Hepatocyte (in vitro differentiated cells): ENCODE measurements around the gene CA5B. TPM values are rescaled to one million over a fixed set of nuclear protein-coding genes. Genes with fewer than 3 reads are reported as not detected.

Experiments used
- DNase-seq: peaks from one replicate; pipeline ENCODE4 v3.0.0-alpha.2; 2016; ENCODE audit warnings: low spot score
- H2AFZ ChIP-seq: fragments of 200-600 bp; sonication (generic); 2 replicates; pipeline ENCODE4 v1.6.0; 2016; ENCODE audit warnings: antibody characterized with exemption, mild to moderate bottlenecking
- H3K27ac ChIP-seq: fragments of 200-600 bp; sonication (generic); 2 replicates; pipeline ENCODE4 v1.5.1; 2016; ENCODE audit warnings: mild to moderate bottlenecking
- H3K27me3 ChIP-seq: fragments of 200-600 bp; sonication (generic); 2 replicates; pipeline ENCODE4 v1.6.1; 2016
- H3K36me3 ChIP-seq: fragments of 200-600 bp; sonication (generic); replicated peaks from 2 replicates; pipeline ENCODE4 v1.5.1; 2016; ENCODE audit warnings: low read depth; ENCODE audit not compliant: insufficient read depth
- H3K4me1 ChIP-seq: fragments of 200-600 bp; sonication (generic); 2 replicates; pipeline ENCODE4 v1.5.1; 2016; ENCODE audit warnings: mild to moderate bottlenecking, moderate library complexity; ENCODE audit not compliant: insufficient read depth
- H3K4me2 ChIP-seq: fragments of 200-600 bp; sonication (generic); 2 replicates; pipeline ENCODE4 v1.6.0; 2016
- H3K4me3 ChIP-seq: fragments of 200-600 bp; sonication (generic); 2 replicates; pipeline ENCODE4 v1.5.1; 2016; ENCODE audit warnings: mild to moderate bottlenecking
- H3K79me2 ChIP-seq: fragments of 200-600 bp; sonication (generic); 2 replicates; pipeline ENCODE4 v1.6.0; 2017; ENCODE audit warnings: mild to moderate bottlenecking
- H3K9me2 ChIP-seq: fragments of 200-600 bp; sonication (generic); replicated peaks from 2 replicates; pipeline ENCODE4 v1.6.0; 2017; ENCODE audit warnings: mild to moderate bottlenecking; ENCODE audit not compliant: insufficient read depth
- H3K9me3 ChIP-seq: fragments of 200-600 bp; sonication (generic); 2 replicates; pipeline ENCODE4 v1.5.1; 2016; ENCODE audit warnings: low read depth, mild to moderate bottlenecking
- H4K20me1 ChIP-seq: fragments of 200-600 bp; sonication (generic); 2 replicates; pipeline ENCODE4 v1.6.0; 2016; ENCODE audit warnings: mild to moderate bottlenecking; ENCODE audit not compliant: insufficient read depth, poor library complexity, severe bottlenecking
- CTCF ChIP-seq: fragments of 200-600 bp; sonication (generic); IDR thresholded peaks from 2 replicates; pipeline ENCODE4 v1.5.1; 2016; ENCODE audit warnings: antibody characterized with exemption, mild to moderate bottlenecking; ENCODE audit not compliant: poor library complexity
- EZH2 ChIP-seq: fragments of 200-600 bp; sonication (generic); IDR thresholded peaks from 2 replicates; pipeline ENCODE4 v1.6.1; 2016; ENCODE audit warnings: antibody characterized with exemption, mild to moderate bottlenecking, borderline replicate concordance
- EZH2phosphoT487 ChIP-seq: fragments of 200-600 bp; sonication (generic); IDR thresholded peaks from one replicate; pipeline ENCODE4 v1.6.1; 2018; ENCODE audit warnings: antibody characterized with exemption, mild to moderate bottlenecking, low read depth, moderate library complexity; ENCODE audit not compliant: unreplicated experiment, severe bottlenecking
- WGBS: methylation state at CpG from one replicate; pipeline ENCODE4 v1.1.6; 2016; ENCODE audit warnings: low lambda C conversion rate; ENCODE audit errors: missing lambda C conversion rate; 5-methylcytosine and 5-hydroxymethylcytosine counted together
- polyA plus RNA-seq: library from polyadenylated mRNA; unstranded; fragments of >200 nt; fragmentation: Nextera tagmentation; extraction: Ambion mirVana; gene quantifications from 2 replicates; pipeline ENCODE4 v1.2.1, GENCODE V29; 2016
- small RNA-seq: library from RNA; depleted of rRNA; stranded (forward); fragments of <200 nt; gene quantifications from one replicate; pipeline ENCODE3, GENCODE V24; 2014
- total RNA-seq: library from RNA; depleted of rRNA; stranded (reverse); fragments of >200 nt; gene quantifications from 2 replicates; pipeline ENCODE4 v1.2.3, GENCODE V29; 2014

CA5B gene
- total and polyA plus RNA-seq, 2 experiments from 2014 or later = 6.8 to 11.1 TPM

DNA sequence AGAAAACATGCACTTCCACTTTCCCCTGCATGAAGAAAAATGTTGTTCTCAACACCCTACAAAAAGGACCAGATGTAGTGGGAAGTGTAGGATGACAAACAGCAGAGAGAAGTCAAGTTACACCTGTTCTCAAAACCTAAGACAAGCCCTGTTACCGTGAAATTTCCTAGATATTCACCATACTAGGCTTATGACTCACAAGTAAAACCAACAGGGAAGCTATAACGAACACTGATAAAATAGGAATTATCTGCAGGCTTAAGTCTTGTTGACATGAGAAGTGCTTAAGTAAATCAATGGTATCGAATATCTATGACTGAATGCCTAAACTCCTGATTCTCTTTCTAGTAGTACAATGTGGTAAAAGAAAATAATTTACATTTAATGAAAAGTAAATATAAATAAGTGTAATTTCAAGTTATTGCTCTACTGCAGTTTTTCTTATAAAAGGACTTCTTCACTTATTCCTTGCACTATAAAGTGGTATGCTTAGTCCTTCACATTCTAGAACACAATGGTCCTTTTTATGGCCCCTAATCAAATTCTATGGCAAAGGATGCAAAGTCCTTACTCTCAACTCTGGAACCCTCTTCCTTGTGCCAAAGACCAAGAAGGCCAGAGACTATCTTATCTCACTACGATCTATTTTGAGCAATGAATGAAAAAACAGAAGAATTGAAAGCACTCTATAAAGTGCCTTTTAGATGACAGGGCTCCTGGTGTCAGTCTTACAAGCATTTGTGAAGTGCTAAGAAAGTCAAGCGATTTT, 96.9 kb downstream of the CA5B start:
- no peaks in the 10 kb centered on the region for H3K9me3 ChIP-seq
- H3K9me2 ChIP-seq = no peaks in the 10 kb centered on the region
- H3K4me1 ChIP-seq = peaks cover 6% of the 10 kb centered on the region
- peak; percentile 30 for DNase-seq
- 36% methylated on average over 5 of the region's 5 CpGs for WGBS
- H3K79me2 ChIP-seq = peaks cover 2% of the 10 kb centered on the region
- no peak overlapping the region for H2AFZ ChIP-seq
- H3K36me3 ChIP-seq = no peaks in the 10 kb centered on the region
- H3K27me3 ChIP-seq = no peaks in the 10 kb centered on the region
- H3K4me3 ChIP-seq = no peak overlapping the region
- peak overlapping the region; percentile 43 for H3K27ac ChIP-seq
- no peak for TF ChIP-seq CTCF
- no peak for TF ChIP-seq EZH2phosphoT487
- no peak for TF ChIP-seq EZH2
- H4K20me1 ChIP-seq = no peaks in the 10 kb centered on the region
- H3K4me2 ChIP-seq = peak overlapping the region; percentile 52

Small RNA genes lying within 50 kb of the gene (small RNA-seq; reads per million reads assigned to genes)
- not detected for gene RF00409

Other genes starting within 250 kb of the CA5B start
- 14.3 and 16.5 TPM in 2 replicates for gene PIR, start 244.9 kb upstream of the CA5B start, total RNA-seq
- 10.8 and 18.6 TPM in 2 replicates for gene PIR, start 244.9 kb upstream of the CA5B start, polyA plus RNA-seq
- gene BMX, start 237.5 kb upstream of the CA5B start, total RNA-seq = 0.07 and 0.08 TPM in 2 replicates
- gene BMX, start 237.5 kb upstream of the CA5B start, polyA plus RNA-seq = not detected in 2 replicates
- gene ACE2, start 137.3 kb upstream of the CA5B start, total RNA-seq = 47.8 and 49.9 TPM in 2 replicates
- 12.5 and 16.5 TPM in 2 replicates for gene ACE2, start 137.3 kb upstream of the CA5B start, polyA plus RNA-seq
- 30.5 and 37.4 TPM in 2 replicates for gene CLTRN, start 73.5 kb upstream of the CA5B start, total RNA-seq
- 22.7 and 32.6 TPM in 2 replicates for gene CLTRN, start 73.5 kb upstream of the CA5B start, polyA plus RNA-seq
- 8.1 and 11.0 TPM in 2 replicates for gene ZRSR2, start 52.2 kb downstream of the CA5B start, total RNA-seq
- 15.7 and 24.0 TPM in 2 replicates for gene ZRSR2, start 52.2 kb downstream of the CA5B start, polyA plus RNA-seq
- gene AP1S2, start 116.5 kb downstream of the CA5B start, total RNA-seq = 64.9 and 69.2 TPM in 2 replicates
- 29.0 and 36.9 TPM in 2 replicates for gene AP1S2, start 116.5 kb downstream of the CA5B start, polyA plus RNA-seq